ENCODE results near the gene MISP3.

The MISP3 gene

DNA sequence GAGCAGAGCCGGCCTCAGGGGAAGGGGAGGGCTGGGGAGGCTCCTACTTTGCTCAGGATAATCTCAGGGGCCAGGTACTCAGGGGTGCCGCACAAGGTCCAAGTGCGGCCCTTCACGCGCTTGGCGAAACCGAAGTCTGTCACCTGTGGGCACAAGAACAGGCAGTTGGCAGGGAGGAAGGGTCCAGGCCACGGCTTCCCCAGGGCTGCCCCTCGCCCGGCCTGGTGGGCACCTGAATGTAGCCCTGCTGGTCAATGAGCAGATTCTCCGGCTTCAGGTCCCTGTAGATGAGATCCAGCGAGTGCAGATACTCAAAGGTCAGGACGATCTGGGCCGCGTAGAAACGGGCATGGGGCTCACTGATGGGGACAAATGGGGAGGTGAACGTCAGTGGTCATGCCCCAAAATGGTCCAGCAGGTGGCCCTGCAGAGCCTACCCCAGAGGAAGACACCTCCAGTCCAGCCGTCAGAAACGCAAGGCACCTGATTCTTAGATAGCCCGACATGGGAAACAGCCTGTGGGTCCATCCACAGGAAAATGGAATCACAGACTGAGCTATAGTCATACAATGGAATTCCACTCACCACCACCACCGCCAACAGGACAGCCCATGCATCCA is 25.1 kb downstream of the MISP3 start:
- no peak overlapping the region for H4K8ac ChIP-seq (ENCODE audit: low read depth, low read length)
- no peaks in the 10 kb centered on the region for H3K4me1 ChIP-seq (ENCODE audit: control insufficient read depth in 2 of 2, insufficient read depth in 1 of 2, low read depth in 1 of 2, low read length in 2 of 2)
- H3K27me3 ChIP-seq (ENCODE audit: control insufficient read depth in 3 of 3, insufficient read depth in 3 of 3, low read depth in 1 of 3, low read length in 3 of 3), result no peaks in the 10 kb centered on the region
- H2BK120ac ChIP-seq (ENCODE audit: low read depth, low read length), result no peak overlapping the region
- H3K14ac ChIP-seq (ENCODE audit: low read length), result no peak overlapping the region
- H4K91ac ChIP-seq (ENCODE audit: low read depth, low read length, poor library complexity), result no peak overlapping the region
- no peak overlapping the region for H2AK5ac ChIP-seq (ENCODE audit: low read depth, low read length)
- no peak overlapping the region for H2BK15ac ChIP-seq (ENCODE audit: low read length)
- no CpG with 5 or more reads among the region's 21 CpGs for WGBS, 2 donors (ENCODE audit: extremely low coverage in 2 of 2, insufficient read length in 2 of 2, insufficient replicate concordance in 1 of 2)
- H3K36me3 ChIP-seq (replicated peaks in 1 of 2; ENCODE audit: control insufficient read depth in 2 of 2, insufficient read depth in 2 of 2, low read length in 2 of 2), result peaks cover 10 to 60% of the 10 kb centered on the region in 2 donors
- no peak for DNase-seq (ENCODE audit: low spot score)
- H3K9me3 ChIP-seq (replicated peaks in 1 of 2; ENCODE audit: control insufficient read depth in 2 of 2, insufficient read depth in 1 of 2, low read depth in 1 of 2, low read length in 2 of 2), result peaks cover 10 to 11% of the 10 kb centered on the region in 2 donors
- H3K4me2 ChIP-seq (ENCODE audit: insufficient read depth, low read length, poor library complexity, severe bottlenecking), result no peak overlapping the region
- no peak overlapping the region for H3K27ac ChIP-seq (replicated peaks; ENCODE audit: low read length)
- H3K9ac ChIP-seq (ENCODE audit: low read depth, low read length, poor library complexity), result no peak overlapping the region
- peak overlapping the region; percentile 37 for H3K23ac ChIP-seq (ENCODE audit: low read depth, low read length, poor library complexity)
- H3K4ac ChIP-seq (ENCODE audit: low read length), result no peak overlapping the region
- no peaks in the 10 kb centered on the region for H3K79me1 ChIP-seq (ENCODE audit: low read depth, low read length)
- no peak overlapping the region for H2BK5ac ChIP-seq (ENCODE audit: low read length)
- no peak overlapping the region for H2AFZ ChIP-seq (ENCODE audit: low read length)
- no peak overlapping the region for H3K4me3 ChIP-seq (ENCODE audit: low read length in 2 of 2)
- no peak overlapping the region for H2BK12ac ChIP-seq (ENCODE audit: low read length)
- no peak overlapping the region for H3K18ac ChIP-seq (ENCODE audit: low read length)

DNA sequence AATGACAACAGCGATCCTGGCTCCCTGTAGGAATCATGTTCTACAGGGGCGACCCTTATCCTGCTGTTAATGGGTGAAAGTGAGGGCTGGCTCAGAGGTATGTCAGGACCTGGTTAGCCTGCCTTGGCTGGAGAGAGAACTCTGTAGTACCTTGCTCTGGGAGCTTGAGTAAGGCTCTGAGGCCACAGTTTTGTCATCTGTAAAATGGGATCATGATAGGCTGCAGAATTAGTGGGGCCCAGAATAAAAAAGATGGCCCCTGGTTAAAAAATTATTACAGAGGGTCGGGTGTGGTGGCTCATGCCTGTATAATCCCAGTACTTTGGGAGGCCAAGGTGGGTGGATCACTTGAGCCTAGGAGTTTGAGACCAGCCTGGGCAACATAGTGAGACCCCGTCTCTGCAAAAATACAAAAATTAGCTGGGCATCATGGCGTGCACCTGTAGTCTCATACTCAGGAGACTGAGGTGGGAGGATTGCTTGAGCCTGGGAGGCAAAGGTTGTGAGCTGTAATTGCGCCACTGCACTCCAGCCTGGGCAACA is 28.5 kb downstream of the MISP3 start:
- no peak overlapping the region for H4K8ac ChIP-seq (ENCODE audit: low read depth, low read length)
- no peak overlapping the region for H4K91ac ChIP-seq (ENCODE audit: low read depth, low read length, poor library complexity)
- H2AK5ac ChIP-seq (ENCODE audit: low read depth, low read length), result no peak overlapping the region
- no peak overlapping the region for H2BK120ac ChIP-seq (ENCODE audit: low read depth, low read length)
- H2BK5ac ChIP-seq (ENCODE audit: low read length), result peak overlapping the region; percentile 4
- H3K4me3 ChIP-seq (ENCODE audit: low read length in 2 of 2), result no peak overlapping the region
- H3K4me1 ChIP-seq (ENCODE audit: control insufficient read depth in 2 of 2, insufficient read depth in 1 of 2, low read depth in 1 of 2, low read length in 2 of 2), result no peaks in the 10 kb centered on the region
- no peak for DNase-seq (ENCODE audit: low spot score)
- no peaks in the 10 kb centered on the region for H3K27me3 ChIP-seq (ENCODE audit: control insufficient read depth in 3 of 3, insufficient read depth in 3 of 3, low read depth in 1 of 3, low read length in 3 of 3)
- H2BK12ac ChIP-seq (ENCODE audit: low read length), result no peak overlapping the region
- no peak overlapping the region for H3K4ac ChIP-seq (ENCODE audit: low read length)
- H2BK15ac ChIP-seq (ENCODE audit: low read length), result no peak overlapping the region
- no peak overlapping the region for H3K27ac ChIP-seq (replicated peaks; ENCODE audit: low read length)
- H3K9ac ChIP-seq (ENCODE audit: low read depth, low read length, poor library complexity), result no peak overlapping the region
- no peaks in the 10 kb centered on the region for H3K79me1 ChIP-seq (ENCODE audit: low read depth, low read length)
- peaks cover 15 to 78% of the 10 kb centered on the region in 2 donors for H3K36me3 ChIP-seq (replicated peaks in 1 of 2; ENCODE audit: control insufficient read depth in 2 of 2, insufficient read depth in 2 of 2, low read length in 2 of 2)
- H3K23ac ChIP-seq (ENCODE audit: low read depth, low read length, poor library complexity), result no peak overlapping the region
- H3K4me2 ChIP-seq (ENCODE audit: insufficient read depth, low read length, poor library complexity, severe bottlenecking), result no peak overlapping the region
- H2AFZ ChIP-seq (ENCODE audit: low read length), result no peak overlapping the region
- H3K14ac ChIP-seq (ENCODE audit: low read length), result no peak overlapping the region
- peaks cover 0 to 3% of the 10 kb centered on the region in 2 donors for H3K9me3 ChIP-seq (replicated peaks in 1 of 2; ENCODE audit: control insufficient read depth in 2 of 2, insufficient read depth in 1 of 2, low read depth in 1 of 2, low read length in 2 of 2)
- no CpG with 5 or more reads among the region's 6 CpGs for WGBS, 2 donors (ENCODE audit: extremely low coverage in 2 of 2, insufficient read length in 2 of 2, insufficient replicate concordance in 1 of 2)
- H3K18ac ChIP-seq (ENCODE audit: low read length), result no peak overlapping the region

DNA sequence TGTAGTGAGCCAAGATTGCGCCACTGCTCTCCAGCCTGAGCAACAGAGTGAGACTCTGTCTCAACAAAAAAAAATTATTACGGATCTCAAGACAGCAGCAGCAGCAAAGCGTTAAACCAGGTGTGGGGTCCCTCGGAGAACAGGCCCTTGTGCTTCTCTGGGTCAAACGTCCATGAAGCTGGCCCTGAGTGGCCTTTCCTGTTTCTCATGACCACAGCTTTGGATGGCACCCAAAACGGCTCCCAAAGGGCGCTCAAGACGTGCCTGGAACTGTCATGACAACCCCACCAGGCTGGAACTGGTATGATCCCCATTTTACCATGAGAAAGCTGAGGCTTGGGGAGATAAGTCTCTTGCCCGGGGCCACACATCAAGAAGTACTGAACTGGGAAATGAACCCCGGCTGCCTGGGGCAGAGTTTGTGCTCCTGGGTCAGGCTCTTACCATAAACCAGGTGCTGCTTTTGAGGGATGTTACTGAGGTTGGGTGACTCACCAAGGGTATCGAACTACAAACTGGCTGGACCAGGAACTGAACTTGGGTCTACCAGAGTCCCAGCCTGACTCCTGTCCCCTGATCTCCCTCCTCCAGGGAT is 29.6 kb downstream of the MISP3 start:
- H3K9ac ChIP-seq (ENCODE audit: low read depth, low read length, poor library complexity), result no peak overlapping the region
- H3K4me3 ChIP-seq (ENCODE audit: low read length in 2 of 2), result no peak overlapping the region
- H3K4ac ChIP-seq (ENCODE audit: low read length), result no peak overlapping the region
- H3K79me1 ChIP-seq (ENCODE audit: low read depth, low read length), result no peaks in the 10 kb centered on the region
- H2BK12ac ChIP-seq (ENCODE audit: low read length), result no peak overlapping the region
- no peak overlapping the region for H2AFZ ChIP-seq (ENCODE audit: low read length)
- DNase-seq (ENCODE audit: low spot score), result no peak
- no peak overlapping the region for H2BK15ac ChIP-seq (ENCODE audit: low read length)
- no peak overlapping the region for H3K14ac ChIP-seq (ENCODE audit: low read length)
- no peak overlapping the region for H3K4me2 ChIP-seq (ENCODE audit: insufficient read depth, low read length, poor library complexity, severe bottlenecking)
- H3K23ac ChIP-seq (ENCODE audit: low read depth, low read length, poor library complexity), result no peak overlapping the region
- peaks cover 13 to 75% of the 10 kb centered on the region in 2 donors for H3K36me3 ChIP-seq (replicated peaks in 1 of 2; ENCODE audit: control insufficient read depth in 2 of 2, insufficient read depth in 2 of 2, low read length in 2 of 2)
- no peak overlapping the region for H3K18ac ChIP-seq (ENCODE audit: low read length)
- no peak overlapping the region for H2AK5ac ChIP-seq (ENCODE audit: low read depth, low read length)
- H4K8ac ChIP-seq (ENCODE audit: low read depth, low read length), result no peak overlapping the region
- H4K91ac ChIP-seq (ENCODE audit: low read depth, low read length, poor library complexity), result no peak overlapping the region
- H3K27ac ChIP-seq (replicated peaks; ENCODE audit: low read length), result no peak overlapping the region
- no peak overlapping the region for H2BK120ac ChIP-seq (ENCODE audit: low read depth, low read length)
- WGBS, 2 donors (ENCODE audit: extremely low coverage in 2 of 2, insufficient read length in 2 of 2, insufficient replicate concordance in 1 of 2), result no CpG with 5 or more reads among the region's 11 CpGs
- peaks cover 0 to 3% of the 10 kb centered on the region in 2 donors for H3K9me3 ChIP-seq (replicated peaks in 1 of 2; ENCODE audit: control insufficient read depth in 2 of 2, insufficient read depth in 1 of 2, low read depth in 1 of 2, low read length in 2 of 2)
- no peaks in the 10 kb centered on the region for H3K27me3 ChIP-seq (ENCODE audit: control insufficient read depth in 3 of 3, insufficient read depth in 3 of 3, low read depth in 1 of 3, low read length in 3 of 3)
- no peaks in the 10 kb centered on the region for H3K4me1 ChIP-seq (ENCODE audit: control insufficient read depth in 2 of 2, insufficient read depth in 1 of 2, low read depth in 1 of 2, low read length in 2 of 2)
- H2BK5ac ChIP-seq (ENCODE audit: low read length), result no peak overlapping the region

DNA sequence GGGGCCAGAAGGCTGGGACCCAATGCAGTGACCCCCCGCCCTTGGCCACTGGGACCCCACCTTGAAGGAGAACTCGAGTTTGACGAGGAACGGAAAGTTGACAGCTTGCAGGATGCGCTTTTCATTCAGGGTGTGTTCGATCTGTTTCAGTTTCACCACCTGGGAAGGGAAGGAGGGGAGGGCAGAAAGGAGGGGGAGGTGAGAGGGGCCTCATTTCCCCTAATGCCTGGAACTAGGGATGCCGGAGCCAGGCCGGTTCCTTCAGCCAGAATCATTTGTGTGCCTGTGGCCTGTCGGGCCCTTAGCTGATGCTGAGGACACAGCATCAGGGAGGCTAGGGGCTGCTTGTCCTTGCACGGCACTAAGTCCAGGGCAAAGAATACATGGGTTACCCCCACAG is 30.2 kb downstream of the MISP3 start:
- H3K9me3 ChIP-seq (replicated peaks in 1 of 2; ENCODE audit: control insufficient read depth in 2 of 2, insufficient read depth in 1 of 2, low read depth in 1 of 2, low read length in 2 of 2), result peaks cover 0 to 3% of the 10 kb centered on the region in 2 donors
- H3K36me3 ChIP-seq (replicated peaks in 1 of 2; ENCODE audit: control insufficient read depth in 2 of 2, insufficient read depth in 2 of 2, low read length in 2 of 2), result peaks cover 13 to 72% of the 10 kb centered on the region in 2 donors
- no CpG with 5 or more reads among the region's 10 CpGs for WGBS, 2 donors (ENCODE audit: extremely low coverage in 2 of 2, insufficient read length in 2 of 2, insufficient replicate concordance in 1 of 2)
- H2BK5ac ChIP-seq (ENCODE audit: low read length), result no peak overlapping the region
- no peak overlapping the region for H3K4ac ChIP-seq (ENCODE audit: low read length)
- H3K27ac ChIP-seq (replicated peaks; ENCODE audit: low read length), result no peak overlapping the region
- H3K4me3 ChIP-seq (ENCODE audit: low read length in 2 of 2), result no peak overlapping the region
- H4K8ac ChIP-seq (ENCODE audit: low read depth, low read length), result no peak overlapping the region
- H3K23ac ChIP-seq (ENCODE audit: low read depth, low read length, poor library complexity), result no peak overlapping the region
- H3K14ac ChIP-seq (ENCODE audit: low read length), result no peak overlapping the region
- H3K9ac ChIP-seq (ENCODE audit: low read depth, low read length, poor library complexity), result no peak overlapping the region
- no peaks in the 10 kb centered on the region for H3K79me1 ChIP-seq (ENCODE audit: low read depth, low read length)
- H2BK12ac ChIP-seq (ENCODE audit: low read length), result no peak overlapping the region
- no peak overlapping the region for H2AK5ac ChIP-seq (ENCODE audit: low read depth, low read length)
- no peak overlapping the region for H3K18ac ChIP-seq (ENCODE audit: low read length)
- no peak overlapping the region for H4K91ac ChIP-seq (ENCODE audit: low read depth, low read length, poor library complexity)
- no peaks in the 10 kb centered on the region for H3K27me3 ChIP-seq (ENCODE audit: control insufficient read depth in 3 of 3, insufficient read depth in 3 of 3, low read depth in 1 of 3, low read length in 3 of 3)
- no peak overlapping the region for H2BK120ac ChIP-seq (ENCODE audit: low read depth, low read length)
- H2AFZ ChIP-seq (ENCODE audit: low read length), result no peak overlapping the region
- H2BK15ac ChIP-seq (ENCODE audit: low read length), result no peak overlapping the region
- H3K4me1 ChIP-seq (ENCODE audit: control insufficient read depth in 2 of 2, insufficient read depth in 1 of 2, low read depth in 1 of 2, low read length in 2 of 2), result no peaks in the 10 kb centered on the region
- DNase-seq (ENCODE audit: low spot score), result no peak
- H3K4me2 ChIP-seq (ENCODE audit: insufficient read depth, low read length, poor library complexity, severe bottlenecking), result no peak overlapping the region

Data from neuronal stem cell (in vitro differentiated cells).